Panc1 (cell line): ENCODE data around the gene EDAR. TPM values are rescaled to one million over a fixed set of nuclear protein-coding genes. Genes with fewer than 3 reads are reported as not detected.

ENCODE experiments used
- ATAC-seq: fragments of 200-7000 bp; cut with Tn5 transposase; 2 replicates; pipeline ENCODE4 v1.9.1; 2020; ENCODE audit warnings: mild to moderate bottlenecking, moderate library complexity
- BruUV-seq: library from RNA; stranded (reverse); fragments of 400-500 nt; replicated peaks from 2 replicates; lab custom pipeline; 2021; lab: Mats Ljungman, UMichigan
- CTCF ChIA-PET: fragments of 300-600 bp; sonication (Branson Sonifier 250); formaldehyde crosslinking; loops from one replicate; lab custom pipeline; 2022; ENCODE audit warnings: antibody characterized with exemption; lab: Charles Lee
- POLR2A ChIA-PET: fragments of 300-600 bp; sonication (Branson Sonifier 250); formaldehyde crosslinking; loops from one replicate; lab custom pipeline; 2022; ENCODE audit warnings: antibody characterized with exemption; lab: Charles Lee
- DNase-seq: peaks from one replicate; pipeline ENCODE4 v3.0.0-alpha.2; 2010; ENCODE audit warnings: low read depth, low spot score
- H3K27ac ChIP-seq: 2 replicates; pipeline ENCODE4 v1.5.1; 2011; ENCODE audit warnings: mild to moderate bottlenecking, low read length, inconsistent platforms
- H3K27me3 ChIP-seq: fragments of 200-500 bp; sonication (Bioruptor generic); 2 replicates; pipeline ENCODE4 v1.6.0; 2014; ENCODE audit warnings: low read length, inconsistent platforms; ENCODE audit not compliant: control insufficient read depth, insufficient read depth
- H3K36me3 ChIP-seq: fragments of 200-500 bp; sonication (Bioruptor generic); 2 replicates; pipeline ENCODE4 v1.5.1; 2014; ENCODE audit warnings: inconsistent platforms, mild to moderate bottlenecking, low read length, moderate library complexity; ENCODE audit not compliant: control insufficient read depth, insufficient read depth
- H3K4me1 ChIP-seq: 2 replicates; pipeline ENCODE4 v1.5.1; 2011; ENCODE audit warnings: inconsistent platforms, mild to moderate bottlenecking, low read length, moderate library complexity; ENCODE audit not compliant: control insufficient read depth, insufficient read depth
- H3K4me3 ChIP-seq, 2 experiments: 2 replicates each; pipeline ENCODE4 v1.5.1; 2011 to 2012; ENCODE audit warnings: low read depth in 2 of 2, low read length in 2 of 2, mild to moderate bottlenecking in 2 of 2, inconsistent platforms in 1 of 2, moderate library complexity in 1 of 2
- H3K9me3 ChIP-seq: fragments of 200-500 bp; sonication (Bioruptor generic); 2 replicates; pipeline ENCODE4 v1.5.1; 2014; ENCODE audit warnings: low read depth, mild to moderate bottlenecking, inconsistent platforms, low read length, moderate library complexity; ENCODE audit not compliant: control insufficient read depth, insufficient read depth
- POLR2AphosphoS5 ChIP-seq: IDR thresholded peaks from 2 replicates; pipeline ENCODE4 v1.6.1; 2012; ENCODE audit warnings: mild to moderate bottlenecking, low read depth, low read length, moderate library complexity
- SIN3A ChIP-seq: IDR thresholded peaks from 2 replicates; pipeline ENCODE4 v1.6.1; 2012; ENCODE audit warnings: low read depth, mild to moderate bottlenecking, low read length, moderate library complexity, borderline replicate concordance; ENCODE audit not compliant: insufficient read depth
- TCF7L2 ChIP-seq: IDR thresholded peaks from 2 replicates; pipeline ENCODE4 v1.6.1; 2011; ENCODE audit warnings: mild to moderate bottlenecking, low read depth, low read length, inconsistent platforms
- in situ Hi-C: cut with HindIII; loops from 2 replicates; pipeline ENCODE4 v1.10.0; 2016; ENCODE audit warnings: low sequenced_read_pairs, low pct_unique_long_range_greater_than_20kb
- intact Hi-C: fragments of 100-400 bp; cut with micrococcal nuclease; formaldehyde crosslinking; loops from one replicate; pipeline ENCODE4 v1.10.0; 2022; ENCODE audit not compliant: unreplicated experiment
- total RNA-seq: library from RNA; stranded (reverse); gene quantifications from one replicate; pipeline ENCODE4 v1.2.1, GENCODE V29; 2021; ENCODE audit not compliant: unreplicated experiment
- TF ChIP-seq, protein P1 (sequence below): fragments of 450-650 bp; IDR thresholded peaks from 2 replicates; pipeline ENCODE4 v1.5.1; 2017; ENCODE audit warnings: mild to moderate bottlenecking
- TF ChIP-seq, protein P2 (sequence below), 2 experiments: IDR thresholded peaks; 2 replicates each; pipeline ENCODE4 v1.6.1; 2011 to 2012; ENCODE audit warnings: low read depth in 2 of 2, control low read depth in 1 of 2, low read length in 1 of 2, mild to moderate bottlenecking in 1 of 2, moderate library complexity in 1 of 2; ENCODE audit not compliant: insufficient read depth in 1 of 2

EDAR gene
- total RNA-seq, 1 experiment from 2014 or later, result not detected

DNA sequence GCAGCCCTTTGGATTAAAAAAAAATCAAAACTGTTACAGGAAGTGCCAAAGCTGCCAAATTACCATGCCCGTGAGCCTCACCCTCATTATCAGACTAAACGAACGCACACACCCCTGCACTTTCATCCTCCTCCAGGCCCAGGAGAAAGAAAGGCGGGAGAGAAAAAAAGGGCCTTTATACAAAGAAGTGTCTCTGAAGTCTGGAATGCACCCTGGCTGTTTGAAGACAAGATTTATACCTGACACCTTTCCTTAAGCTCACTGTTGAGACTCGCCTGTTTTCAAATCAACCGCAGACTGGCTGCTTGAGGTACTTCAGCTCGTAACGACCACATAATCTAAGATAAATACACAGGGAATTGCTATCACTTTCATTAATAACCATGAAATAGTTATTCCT lies 31.0 kb downstream of the EDAR start:
- POLR2A ChIA-PET, result no interaction called here
- no peak overlapping the region for H3K27ac ChIP-seq
- CTCF ChIA-PET, result no interaction called here
- intact Hi-C loops (no loop called here), in situ Hi-C loops (no loop called here)
- no TSS peak for BruUV-seq
- no peaks in the 10 kb centered on the region for H3K4me1 ChIP-seq
- ATAC-seq (no peak), DNase-seq (no peak)
- H3K4me3 ChIP-seq, result no peak overlapping the region
- H3K36me3 ChIP-seq, result no peaks in the 10 kb centered on the region
- TF ChIP-seq, protein P1, sequence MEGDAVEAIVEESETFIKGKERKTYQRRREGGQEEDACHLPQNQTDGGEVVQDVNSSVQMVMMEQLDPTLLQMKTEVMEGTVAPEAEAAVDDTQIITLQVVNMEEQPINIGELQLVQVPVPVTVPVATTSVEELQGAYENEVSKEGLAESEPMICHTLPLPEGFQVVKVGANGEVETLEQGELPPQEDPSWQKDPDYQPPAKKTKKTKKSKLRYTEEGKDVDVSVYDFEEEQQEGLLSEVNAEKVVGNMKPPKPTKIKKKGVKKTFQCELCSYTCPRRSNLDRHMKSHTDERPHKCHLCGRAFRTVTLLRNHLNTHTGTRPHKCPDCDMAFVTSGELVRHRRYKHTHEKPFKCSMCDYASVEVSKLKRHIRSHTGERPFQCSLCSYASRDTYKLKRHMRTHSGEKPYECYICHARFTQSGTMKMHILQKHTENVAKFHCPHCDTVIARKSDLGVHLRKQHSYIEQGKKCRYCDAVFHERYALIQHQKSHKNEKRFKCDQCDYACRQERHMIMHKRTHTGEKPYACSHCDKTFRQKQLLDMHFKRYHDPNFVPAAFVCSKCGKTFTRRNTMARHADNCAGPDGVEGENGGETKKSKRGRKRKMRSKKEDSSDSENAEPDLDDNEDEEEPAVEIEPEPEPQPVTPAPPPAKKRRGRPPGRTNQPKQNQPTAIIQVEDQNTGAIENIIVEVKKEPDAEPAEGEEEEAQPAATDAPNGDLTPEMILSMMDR, result no peak
- TF ChIP-seq, protein P2, sequence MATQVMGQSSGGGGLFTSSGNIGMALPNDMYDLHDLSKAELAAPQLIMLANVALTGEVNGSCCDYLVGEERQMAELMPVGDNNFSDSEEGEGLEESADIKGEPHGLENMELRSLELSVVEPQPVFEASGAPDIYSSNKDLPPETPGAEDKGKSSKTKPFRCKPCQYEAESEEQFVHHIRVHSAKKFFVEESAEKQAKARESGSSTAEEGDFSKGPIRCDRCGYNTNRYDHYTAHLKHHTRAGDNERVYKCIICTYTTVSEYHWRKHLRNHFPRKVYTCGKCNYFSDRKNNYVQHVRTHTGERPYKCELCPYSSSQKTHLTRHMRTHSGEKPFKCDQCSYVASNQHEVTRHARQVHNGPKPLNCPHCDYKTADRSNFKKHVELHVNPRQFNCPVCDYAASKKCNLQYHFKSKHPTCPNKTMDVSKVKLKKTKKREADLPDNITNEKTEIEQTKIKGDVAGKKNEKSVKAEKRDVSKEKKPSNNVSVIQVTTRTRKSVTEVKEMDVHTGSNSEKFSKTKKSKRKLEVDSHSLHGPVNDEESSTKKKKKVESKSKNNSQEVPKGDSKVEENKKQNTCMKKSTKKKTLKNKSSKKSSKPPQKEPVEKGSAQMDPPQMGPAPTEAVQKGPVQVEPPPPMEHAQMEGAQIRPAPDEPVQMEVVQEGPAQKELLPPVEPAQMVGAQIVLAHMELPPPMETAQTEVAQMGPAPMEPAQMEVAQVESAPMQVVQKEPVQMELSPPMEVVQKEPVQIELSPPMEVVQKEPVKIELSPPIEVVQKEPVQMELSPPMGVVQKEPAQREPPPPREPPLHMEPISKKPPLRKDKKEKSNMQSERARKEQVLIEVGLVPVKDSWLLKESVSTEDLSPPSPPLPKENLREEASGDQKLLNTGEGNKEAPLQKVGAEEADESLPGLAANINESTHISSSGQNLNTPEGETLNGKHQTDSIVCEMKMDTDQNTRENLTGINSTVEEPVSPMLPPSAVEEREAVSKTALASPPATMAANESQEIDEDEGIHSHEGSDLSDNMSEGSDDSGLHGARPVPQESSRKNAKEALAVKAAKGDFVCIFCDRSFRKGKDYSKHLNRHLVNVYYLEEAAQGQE (IDR thresholded peaks at IDR 0.05; ENCODE audit: insufficient read depth in 1 of 2, low read depth in 2 of 2, low read length in 1 of 2), result no peak
- no peaks in the 10 kb centered on the region for H3K9me3 ChIP-seq
- H3K27me3 ChIP-seq, result peaks cover 2% of the 10 kb centered on the region

DNA sequence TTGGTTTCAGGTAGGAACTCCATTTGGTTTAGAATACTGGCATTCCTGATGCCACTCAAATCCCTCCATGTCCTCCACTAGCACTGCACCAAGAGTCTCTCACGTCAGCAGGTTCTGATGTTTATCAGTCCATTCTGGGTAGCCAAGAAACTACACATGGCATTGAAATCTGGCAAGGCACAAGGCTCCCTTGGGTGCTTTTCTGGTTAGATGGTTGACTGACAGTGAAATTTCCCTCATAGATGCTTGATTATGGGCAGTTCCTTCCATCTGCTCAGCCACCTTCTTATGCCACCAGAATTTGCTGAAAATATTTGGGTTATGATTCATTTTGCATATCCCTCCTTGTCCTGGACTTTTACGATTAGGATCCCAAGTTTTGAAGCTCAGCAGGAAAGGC lies 32.6 kb downstream of the EDAR start:
- Histone ChIP-seq H3K36me3 (no peaks in the 10 kb centered on the region), H3K4me1 (no peaks in the 10 kb centered on the region), H3K27ac (no peak overlapping the region), H3K27me3 (peaks cover 2% of the 10 kb centered on the region), H3K9me3 (no peaks in the 10 kb centered on the region), H3K4me3 (no peak overlapping the region)
- ATAC-seq (no peak), DNase-seq (no peak)
- TF ChIP-seq, protein P2 (IDR thresholded peaks at IDR 0.05; ENCODE audit: insufficient read depth in 1 of 2, low read depth in 2 of 2, low read length in 1 of 2), result no peak
- TF ChIP-seq TCF7L2 (no peak), SIN3A (no peak), POLR2AphosphoS5 (no peak)
- TF ChIP-seq, protein P1, result no peak
- intact Hi-C loops, result no loop called here
- in situ Hi-C loops, result no loop called here
- POLR2A ChIA-PET, result no interaction called here
- CTCF ChIA-PET, result no interaction called here
- BruUV-seq, result no TSS peak
